DND-41 (cell line): ENCODE data around the gene DEXI.

Source experiments
- EZH2 ChIP-seq: IDR thresholded peaks from 3 replicates; pipeline ENCODE4 v1.6.1; 2012; ENCODE audit warnings: borderline replicate concordance, low read depth, mild to moderate bottlenecking, moderate library complexity, low read length, inconsistent platforms; ENCODE audit not compliant: severe bottlenecking
- TF ChIP-seq, protein P1 (sequence below): IDR thresholded peaks from 2 replicates; pipeline ENCODE4 v1.5.1; 2012; ENCODE audit warnings: borderline replicate concordance, low read length, moderate library complexity, mild to moderate bottlenecking; ENCODE audit not compliant: poor library complexity, severe bottlenecking; ENCODE audit errors: extremely low read depth

GRCh38 chr16:10926867-10927266 is 15.4 kb downstream of the DEXI start:
- TF ChIP-seq, protein P1, sequence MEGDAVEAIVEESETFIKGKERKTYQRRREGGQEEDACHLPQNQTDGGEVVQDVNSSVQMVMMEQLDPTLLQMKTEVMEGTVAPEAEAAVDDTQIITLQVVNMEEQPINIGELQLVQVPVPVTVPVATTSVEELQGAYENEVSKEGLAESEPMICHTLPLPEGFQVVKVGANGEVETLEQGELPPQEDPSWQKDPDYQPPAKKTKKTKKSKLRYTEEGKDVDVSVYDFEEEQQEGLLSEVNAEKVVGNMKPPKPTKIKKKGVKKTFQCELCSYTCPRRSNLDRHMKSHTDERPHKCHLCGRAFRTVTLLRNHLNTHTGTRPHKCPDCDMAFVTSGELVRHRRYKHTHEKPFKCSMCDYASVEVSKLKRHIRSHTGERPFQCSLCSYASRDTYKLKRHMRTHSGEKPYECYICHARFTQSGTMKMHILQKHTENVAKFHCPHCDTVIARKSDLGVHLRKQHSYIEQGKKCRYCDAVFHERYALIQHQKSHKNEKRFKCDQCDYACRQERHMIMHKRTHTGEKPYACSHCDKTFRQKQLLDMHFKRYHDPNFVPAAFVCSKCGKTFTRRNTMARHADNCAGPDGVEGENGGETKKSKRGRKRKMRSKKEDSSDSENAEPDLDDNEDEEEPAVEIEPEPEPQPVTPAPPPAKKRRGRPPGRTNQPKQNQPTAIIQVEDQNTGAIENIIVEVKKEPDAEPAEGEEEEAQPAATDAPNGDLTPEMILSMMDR, result no peak
- no peak for TF ChIP-seq EZH2
